ENCODE results near the gene PTTG1IP. TPM values are rescaled to one million over a fixed set of nuclear protein-coding genes. Genes with fewer than 3 reads are reported as not detected.
A peak's percentile ranks its signal among the peaks of the same experiment; 100 is the strongest.

Gene PTTG1IP
- total and polyA plus RNA-seq, 2 of the 13 experiments (the other 11 are each of a cell fraction or from before 2014, with no cell fraction given), result 161 to 700 TPM

GRCh38 chr21:44845418-44846223, 27.9 kb downstream of the PTTG1IP start (continued):
- TF ChIP-seq ZBTB33 (CRISPR knock-in tag; IDR thresholded peaks at IDR 0.05) (no peak), CHCHD3 (CRISPR knock-in tag; IDR thresholded peaks at IDR 0.05) (no peak), ZBTB3 (CRISPR knock-in tag; IDR thresholded peaks at IDR 0.05; ENCODE audit: borderline replicate concordance, low read depth) (no peak), RBM22 (optimal IDR thresholded peaks at IDR 0.05; ENCODE audit: low read length) (no peak), PLRG1 (conservative IDR thresholded peaks at IDR 0.05) (no peak), ATF7-NPFF (CRISPR knock-in tag; IDR thresholded peaks at IDR 0.05; ENCODE audit: low read depth) (no peak; the same call in 1 of the 2 replicates), THAP9 (CRISPR knock-in tag; IDR thresholded peaks at IDR 0.05; ENCODE audit: borderline replicate concordance) (no peak), POGZ (CRISPR knock-in tag; IDR thresholded peaks at IDR 0.05) (no peak), BCL6 (CRISPR knock-in tag; IDR thresholded peaks at IDR 0.05) (0 out of 2 replicates have a peak, but pooled peaks have one; percentile 14), ZSCAN29 (CRISPR knock-in tag; conservative IDR thresholded peaks at IDR 0.05) (no peak), SMARCE1 (IDR thresholded peaks at IDR 0.05; ENCODE audit: borderline replicate concordance) (no peak), STAG1 (CRISPR knock-in tag; IDR thresholded peaks at IDR 0.05) (0 out of 2 replicates have a peak, but pooled peaks have one; percentile 26), SMAD1 (CRISPR knock-in tag; IDR thresholded peaks at IDR 0.05; ENCODE audit: borderline replicate concordance, low read depth) (no peak), HMGXB4 (CRISPR knock-in tag; IDR thresholded peaks at IDR 0.05; ENCODE audit: borderline replicate concordance in 1 of 2, low read depth in 1 of 2) (peak in 1 of 2 experiments; percentile 19; a peak in 1 of 4 replicates), NCOA1 (CRISPR knock-in tag; IDR thresholded peaks at IDR 0.05) (no peak)
- TF ChIP-seq, protein P1, sequence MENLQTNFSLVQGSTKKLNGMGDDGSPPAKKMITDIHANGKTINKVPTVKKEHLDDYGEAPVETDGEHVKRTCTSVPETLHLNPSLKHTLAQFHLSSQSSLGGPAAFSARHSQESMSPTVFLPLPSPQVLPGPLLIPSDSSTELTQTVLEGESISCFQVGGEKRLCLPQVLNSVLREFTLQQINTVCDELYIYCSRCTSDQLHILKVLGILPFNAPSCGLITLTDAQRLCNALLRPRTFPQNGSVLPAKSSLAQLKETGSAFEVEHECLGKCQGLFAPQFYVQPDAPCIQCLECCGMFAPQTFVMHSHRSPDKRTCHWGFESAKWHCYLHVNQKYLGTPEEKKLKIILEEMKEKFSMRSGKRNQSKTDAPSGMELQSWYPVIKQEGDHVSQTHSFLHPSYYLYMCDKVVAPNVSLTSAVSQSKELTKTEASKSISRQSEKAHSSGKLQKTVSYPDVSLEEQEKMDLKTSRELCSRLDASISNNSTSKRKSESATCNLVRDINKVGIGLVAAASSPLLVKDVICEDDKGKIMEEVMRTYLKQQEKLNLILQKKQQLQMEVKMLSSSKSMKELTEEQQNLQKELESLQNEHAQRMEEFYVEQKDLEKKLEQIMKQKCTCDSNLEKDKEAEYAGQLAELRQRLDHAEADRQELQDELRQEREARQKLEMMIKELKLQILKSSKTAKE (CRISPR knock-in tag; IDR thresholded peaks at IDR 0.05; ENCODE audit: borderline replicate concordance), result no peak
- TF ChIP-seq, protein P2, sequence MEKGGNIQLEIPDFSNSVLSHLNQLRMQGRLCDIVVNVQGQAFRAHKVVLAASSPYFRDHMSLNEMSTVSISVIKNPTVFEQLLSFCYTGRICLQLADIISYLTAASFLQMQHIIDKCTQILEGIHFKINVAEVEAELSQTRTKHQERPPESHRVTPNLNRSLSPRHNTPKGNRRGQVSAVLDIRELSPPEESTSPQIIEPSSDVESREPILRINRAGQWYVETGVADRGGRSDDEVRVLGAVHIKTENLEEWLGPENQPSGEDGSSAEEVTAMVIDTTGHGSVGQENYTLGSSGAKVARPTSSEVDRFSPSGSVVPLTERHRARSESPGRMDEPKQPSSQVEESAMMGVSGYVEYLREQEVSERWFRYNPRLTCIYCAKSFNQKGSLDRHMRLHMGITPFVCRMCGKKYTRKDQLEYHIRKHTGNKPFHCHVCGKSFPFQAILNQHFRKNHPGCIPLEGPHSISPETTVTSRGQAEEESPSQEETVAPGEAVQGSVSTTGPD (CRISPR knock-in tag; IDR thresholded peaks at IDR 0.05), result no peak

All from HepG2 (cell line).